Uterus (tissue), 4 donors: Measurements from ENCODE around the gene KLRF1. TPM values are rescaled to one million over a fixed set of nuclear protein-coding genes. Genes with fewer than 3 reads are reported as not detected.

Source experiments
- DNase-seq, 2 donors: peaks; one replicate each; pipeline ENCODE4 v3.0.0-alpha.2; 2019 to 2020
- H3K27ac ChIP-seq, 2 donors: fragments of 200-600 bp; sonication (generic); 1 replicate in 1 of 2; 2 replicates in 1 of 2; pipeline ENCODE4 v1.5.1; 2016 to 2018
- H3K27me3 ChIP-seq, 2 donors: fragments of 200-600 bp; sonication (generic); one replicate each; pipeline ENCODE4 v1.5.1; 2018 to 2019; ENCODE audit warnings: control low read depth in 1 of 2
- H3K36me3 ChIP-seq, 2 donors: fragments of 200-600 bp; sonication (generic); one replicate each; pipeline ENCODE4 v1.5.1; 2019; ENCODE audit warnings: control low read depth in 1 of 2
- H3K4me1 ChIP-seq, 2 donors: fragments of 200-600 bp; sonication (generic); one replicate each; pipeline ENCODE4 v1.5.1; 2018 to 2019; ENCODE audit warnings: control low read depth in 1 of 2
- H3K4me3 ChIP-seq, 2 donors: fragments of 200-600 bp; sonication (generic); 1 replicate in 1 of 2; 2 replicates in 1 of 2; pipeline ENCODE4 v1.5.1; 2018 to 2019; ENCODE audit warnings: mild to moderate bottlenecking in 1 of 2
- H3K9me3 ChIP-seq, 2 donors: fragments of 200-600 bp; sonication (generic); one replicate each; pipeline ENCODE4 v1.5.1; 2019; ENCODE audit warnings: control low read depth in 1 of 2
- CTCF ChIP-seq, 4 experiments: fragments of 200-600 bp in 2 of 4; fragments of 450-650 bp in 2 of 4; sonication (generic) in 2 of 4; IDR thresholded peaks; one replicate each; pipeline ENCODE4 v1.5.1; 2016 to 2019; ENCODE audit warnings: antibody characterized with exemption in 4 of 4, mild to moderate bottlenecking in 2 of 4, moderate library complexity in 1 of 4
- POLR2A ChIP-seq, 2 donors: fragments of 450-650 bp; IDR thresholded peaks; one replicate each; pipeline ENCODE4 v1.6.1; 2016; ENCODE audit warnings: antibody characterized with exemption in 2 of 2, mild to moderate bottlenecking in 1 of 2, moderate library complexity in 1 of 2
- intact Hi-C: fragments of 100-400 bp; cut with DNase I; formaldehyde crosslinking; loops from one replicate; pipeline ENCODE4 v1.15.1; 2023; ENCODE audit warnings: low total_unique reads
- total RNA-seq, 4 donors: library from RNA; depleted of rRNA in 3 of 4; stranded (reverse); fragments of >200 nt in 3 of 4; gene quantifications; one replicate each; pipeline versions ENCODE4 v1.1.0 to v1.2.4, GENCODE V29; 2014 to 2023
- donor health status: DM: yes; HTN: yes; CAD: no.

The KLRF1 gene
- total RNA-seq, 4 donors from 2014 or later: 0.35 to 1.5 TPM; not detected in 2

- H3K36me3 ChIP-seq: no peaks in the 10 kb centered on the region
- H3K9me3 ChIP-seq: no peaks in the 10 kb centered on the region
- intact Hi-C loops: no loop called here
- no peaks in the 10 kb centered on the region for H3K4me1 ChIP-seq
- no peaks in the 10 kb centered on the region for H3K27me3 ChIP-seq
- no peak overlapping the region for H3K27ac ChIP-seq
- DNase-seq: no peak
- no peak overlapping the region for H3K4me3 ChIP-seq
- TF ChIP-seq POLR2A (IDR thresholded peaks at IDR 0.05): no peak
- TF ChIP-seq CTCF (IDR thresholded peaks at IDR 0.05): no peak
These were observed 23.8 kb downstream of the KLRF1 start for GRCh38 chr12:9851050-9851449.

- DNase-seq: no peak
- H3K4me3 ChIP-seq: no peak overlapping the region
- H3K9me3 ChIP-seq: no peaks in the 10 kb centered on the region
- H3K36me3 ChIP-seq: no peaks in the 10 kb centered on the region
- H3K27ac ChIP-seq: no peak overlapping the region
- intact Hi-C loops: no loop called here
- TF ChIP-seq CTCF (IDR thresholded peaks at IDR 0.05) (no peak), POLR2A (IDR thresholded peaks at IDR 0.05) (no peak)
- H3K4me1 ChIP-seq: no peaks in the 10 kb centered on the region
- no peaks in the 10 kb centered on the region for H3K27me3 ChIP-seq
These were observed 24.6 kb downstream of the KLRF1 start for GRCh38 chr12:9851927-9852326.

GRCh38 chr12:9856151-9856550, 28.9 kb downstream of the KLRF1 start:
- Histone ChIP-seq H3K4me1 (no peaks in the 10 kb centered on the region), H3K27ac (no peak overlapping the region), H3K4me3 (no peak overlapping the region), H3K36me3 (no peaks in the 10 kb centered on the region), H3K27me3 (no peaks in the 10 kb centered on the region), H3K9me3 (no peaks in the 10 kb centered on the region)
- no peak for DNase-seq
- intact Hi-C loops: no loop called here
- TF ChIP-seq CTCF (IDR thresholded peaks at IDR 0.05) (no peak), POLR2A (IDR thresholded peaks at IDR 0.05) (no peak)

- H3K27ac ChIP-seq: no peak overlapping the region
- TF ChIP-seq POLR2A (IDR thresholded peaks at IDR 0.05): no peak
- no peak for TF ChIP-seq CTCF (IDR thresholded peaks at IDR 0.05)
- no peak overlapping the region for H3K4me3 ChIP-seq
- H3K9me3 ChIP-seq: no peaks in the 10 kb centered on the region
- no peaks in the 10 kb centered on the region for H3K36me3 ChIP-seq
- DNase-seq: no peak
- H3K4me1 ChIP-seq: no peaks in the 10 kb centered on the region
- intact Hi-C loops: no loop called here
- H3K27me3 ChIP-seq: no peaks in the 10 kb centered on the region
These were observed 29.6 kb downstream of the KLRF1 start for GRCh38 chr12:9856894-9857293.

GRCh38 chr12:9858135-9858534, 30.9 kb downstream of the KLRF1 start:
- intact Hi-C loops: no loop called here
- no peak for DNase-seq
- Histone ChIP-seq H3K4me1 (no peaks in the 10 kb centered on the region), H3K36me3 (no peaks in the 10 kb centered on the region), H3K4me3 (no peak overlapping the region), H3K27ac (no peak overlapping the region), H3K27me3 (no peaks in the 10 kb centered on the region), H3K9me3 (no peaks in the 10 kb centered on the region)
- TF ChIP-seq POLR2A (IDR thresholded peaks at IDR 0.05) (no peak), CTCF (IDR thresholded peaks at IDR 0.05) (no peak)
